CD4-positive, alpha-beta T cell treated with Interleukin-21 for 1 hour (primary cell): ENCODE data around the gene ANKLE2.

ENCODE experiments used
- DNase-seq: peaks from one replicate; pipeline ENCODE4 v3.0.0-alpha.2; 2020

The ANKLE2 gene

DNA sequence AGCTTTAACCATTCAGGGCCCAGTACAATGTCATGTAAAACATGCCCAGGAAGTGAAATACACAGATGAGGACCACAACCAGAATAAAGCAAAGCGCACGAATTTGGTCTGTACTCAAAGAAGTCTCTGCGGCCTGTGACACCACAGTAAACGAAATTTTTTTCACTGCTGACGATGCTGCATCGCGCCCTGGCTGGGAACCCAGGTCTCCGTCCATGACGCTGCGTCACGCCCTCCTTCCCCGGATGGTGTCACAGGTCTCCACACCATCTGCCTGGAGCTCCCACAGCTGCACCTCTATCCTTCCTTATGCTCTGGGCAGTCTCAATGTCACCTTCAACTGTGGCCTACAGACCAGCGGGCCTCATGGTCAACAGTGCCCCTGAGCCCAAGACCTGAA lies 17.8 kb downstream of the ANKLE2 start:
- no peak for DNase-seq

DNA sequence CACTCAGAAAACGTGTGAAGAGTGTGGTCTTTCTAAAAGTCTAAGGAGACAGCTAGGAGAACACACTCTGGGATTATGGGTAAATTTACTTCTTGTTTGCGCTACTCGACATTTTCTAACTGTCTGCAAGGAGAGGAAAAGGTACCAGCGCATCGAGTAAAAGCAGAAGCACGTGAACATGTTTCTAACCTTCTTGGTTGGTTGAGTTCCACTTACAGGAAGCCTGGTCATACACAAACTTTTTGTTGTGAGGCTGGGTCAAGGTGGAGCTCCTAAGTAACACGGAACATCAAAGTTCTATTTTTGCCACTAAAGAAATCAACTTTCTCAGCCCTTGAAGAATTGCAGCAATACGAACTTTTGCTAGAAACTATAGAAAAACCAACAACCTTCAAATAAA lies 20.0 kb downstream of the ANKLE2 start:
- no peak for DNase-seq

DNA sequence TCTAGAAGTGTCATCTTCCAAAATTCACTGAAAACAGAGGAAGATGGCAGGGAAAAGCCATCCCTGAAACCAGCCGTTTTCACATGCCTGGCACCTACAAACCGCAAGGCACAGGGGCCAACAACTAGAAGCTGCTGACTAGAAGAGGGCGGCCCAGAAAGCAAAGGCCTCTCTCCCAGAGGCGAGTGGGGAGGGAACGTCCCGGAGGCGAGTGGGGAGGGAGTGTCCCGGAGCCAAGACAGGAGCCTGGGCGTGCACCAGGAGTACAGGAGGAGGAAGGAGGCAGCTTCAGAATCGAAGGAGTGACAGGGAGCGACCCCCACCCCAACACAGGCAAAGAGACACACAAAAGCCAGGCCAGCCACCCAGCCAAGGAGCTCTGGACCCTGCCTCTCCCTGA lies 21.0 kb downstream of the ANKLE2 start:
- no peak for DNase-seq

DNA sequence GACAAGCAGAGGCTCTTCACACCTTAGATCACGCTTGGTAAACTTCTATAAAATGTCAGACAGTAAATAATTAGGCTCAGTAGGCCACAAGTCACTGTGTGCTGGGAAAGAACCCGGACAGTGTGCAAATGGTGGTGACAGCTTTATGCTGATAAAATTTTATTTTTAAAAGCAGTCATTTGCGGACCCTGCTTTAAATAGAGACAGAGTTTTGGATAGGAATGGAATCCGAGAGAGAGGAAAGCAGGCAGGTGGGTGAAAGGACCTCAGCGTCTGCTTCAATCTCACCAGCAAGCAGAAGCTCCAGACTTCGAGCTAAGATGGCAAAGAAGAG lies 21.4 kb downstream of the ANKLE2 start:
- DNase-seq = no peak

DNA sequence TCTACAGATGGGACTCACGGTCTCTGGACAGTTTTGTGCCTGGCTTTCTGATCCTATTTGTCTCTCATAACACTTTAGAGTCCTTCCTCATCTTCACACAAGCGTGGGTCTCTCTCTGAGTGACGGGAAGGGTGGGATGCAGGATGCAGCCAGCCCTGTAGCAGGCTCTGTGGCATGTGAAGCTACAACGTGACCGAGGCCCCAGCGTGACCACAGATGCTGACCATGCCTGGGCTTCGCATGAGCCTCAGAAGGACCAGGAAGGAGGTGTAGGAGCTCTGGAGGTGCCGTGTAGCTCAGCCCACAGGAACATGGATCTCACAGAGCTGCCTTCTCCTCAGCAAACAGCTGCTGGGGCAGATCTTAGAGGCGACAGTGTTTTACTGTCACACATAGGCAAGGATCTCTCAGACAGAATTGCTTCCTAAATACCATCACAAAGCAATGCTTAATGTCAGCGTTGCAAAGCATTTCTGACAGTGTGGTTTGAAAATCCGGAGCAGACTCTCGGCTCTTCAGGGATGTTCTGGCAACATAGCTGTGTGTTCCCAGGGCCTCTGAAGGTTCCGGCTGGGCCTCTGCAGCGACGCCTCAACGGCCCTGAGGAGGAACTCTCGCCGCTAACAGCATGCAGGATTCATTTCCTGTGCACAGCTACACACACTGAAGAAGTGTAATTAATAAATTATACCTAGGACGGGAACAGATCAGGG lies 21.9 kb downstream of the ANKLE2 start:
- no peak for DNase-seq

DNA sequence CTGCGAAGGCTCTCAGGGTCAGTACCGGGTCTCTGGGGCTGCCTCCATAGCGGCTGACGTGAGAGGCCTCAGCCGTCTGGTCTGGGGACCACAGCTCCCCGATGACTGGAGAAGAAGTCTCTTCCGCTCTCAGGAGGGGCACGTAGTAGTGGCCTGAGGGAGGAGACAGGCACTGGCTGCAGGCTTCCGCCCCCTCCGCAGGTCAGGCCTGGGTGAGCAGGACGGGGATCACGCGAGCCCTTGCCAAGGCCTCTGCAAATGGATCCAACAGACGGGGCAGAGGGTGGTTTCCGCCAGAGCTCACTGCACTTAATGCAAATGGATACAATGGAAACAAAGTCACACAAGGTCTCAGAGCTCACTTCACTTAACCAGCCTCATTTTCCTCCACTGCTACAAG lies 24.7 kb downstream of the ANKLE2 start:
- no peak for DNase-seq

DNA sequence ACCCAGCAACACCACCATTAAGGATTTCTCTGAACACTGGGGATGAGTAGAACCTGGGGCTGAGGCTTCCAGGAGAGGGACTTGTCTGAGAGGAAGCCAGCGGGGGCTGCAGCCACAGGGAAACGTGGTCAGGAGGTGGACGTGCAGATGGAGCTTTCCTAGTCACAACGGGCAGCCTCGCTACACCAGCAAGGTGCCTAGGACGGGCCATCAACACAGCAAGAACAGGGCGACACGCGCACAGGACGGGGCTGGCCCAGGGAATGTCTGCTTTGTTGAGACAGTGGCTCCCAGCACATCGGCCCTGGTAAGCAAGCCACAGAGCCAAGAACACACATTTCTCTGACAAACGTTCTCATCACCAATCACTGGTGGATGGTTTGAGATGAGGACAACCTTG lies 25.3 kb downstream of the ANKLE2 start:
- DNase-seq = no peak

DNA sequence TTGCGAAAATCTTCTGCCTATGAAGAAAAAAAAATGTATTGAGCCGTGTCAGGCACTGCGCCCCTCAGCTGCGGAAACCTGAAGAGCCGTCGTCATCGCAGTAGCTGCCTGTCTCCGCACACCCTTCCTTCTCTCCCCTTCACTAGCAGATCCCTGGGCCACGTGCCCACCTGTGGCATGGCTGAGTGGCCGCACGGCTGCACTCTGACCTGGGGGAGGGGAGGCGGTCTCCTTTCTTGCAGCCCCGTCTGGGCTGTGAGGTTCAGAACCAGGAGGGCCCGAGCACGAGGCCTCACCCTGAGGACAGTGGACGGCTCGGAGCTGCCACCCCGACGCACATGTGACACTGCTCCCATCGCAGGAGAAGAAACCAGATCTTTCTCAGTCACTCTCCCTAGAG lies 26.1 kb downstream of the ANKLE2 start:
- no peak for DNase-seq

DNA sequence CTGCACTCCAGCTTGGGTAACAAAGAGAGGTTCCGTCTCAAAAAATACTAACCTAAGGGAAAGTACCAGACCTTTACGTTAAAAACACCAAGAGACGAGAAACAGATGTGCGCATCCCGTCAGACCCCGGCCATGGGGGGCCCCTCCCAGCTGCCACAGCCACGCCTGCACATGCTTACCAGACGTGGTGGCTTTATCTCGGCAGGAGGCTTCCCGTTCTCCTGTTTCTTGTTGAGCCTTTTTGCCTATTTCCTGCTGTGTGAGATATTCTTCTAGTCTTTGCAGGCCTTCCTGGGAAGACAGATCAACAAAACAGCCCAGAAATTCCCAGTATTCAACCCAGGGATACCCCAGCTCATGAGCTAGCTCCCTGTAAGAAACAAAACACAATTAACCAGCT lies 27.4 kb downstream of the ANKLE2 start:
- no peak for DNase-seq

DNA sequence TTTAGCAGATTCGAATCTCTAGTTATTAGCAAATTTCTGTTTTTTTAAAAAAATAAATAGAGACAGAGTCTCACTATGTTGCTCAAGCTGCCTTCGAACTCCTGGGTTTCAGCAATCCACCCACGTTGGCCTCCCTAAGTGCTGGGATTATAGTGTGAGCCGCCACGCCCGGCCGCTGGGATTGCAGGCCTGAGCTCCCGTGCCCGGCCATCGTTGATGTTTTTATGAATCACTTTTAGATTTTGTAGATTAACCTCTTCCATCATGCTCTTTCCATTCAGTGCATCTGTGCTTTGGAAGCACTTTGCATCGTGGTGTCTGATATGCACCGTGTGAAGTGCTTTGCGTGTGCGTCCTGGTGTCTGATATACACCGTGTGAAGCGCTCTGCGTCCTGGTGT lies 30.1 kb downstream of the ANKLE2 start:
- DNase-seq = no peak

DNA sequence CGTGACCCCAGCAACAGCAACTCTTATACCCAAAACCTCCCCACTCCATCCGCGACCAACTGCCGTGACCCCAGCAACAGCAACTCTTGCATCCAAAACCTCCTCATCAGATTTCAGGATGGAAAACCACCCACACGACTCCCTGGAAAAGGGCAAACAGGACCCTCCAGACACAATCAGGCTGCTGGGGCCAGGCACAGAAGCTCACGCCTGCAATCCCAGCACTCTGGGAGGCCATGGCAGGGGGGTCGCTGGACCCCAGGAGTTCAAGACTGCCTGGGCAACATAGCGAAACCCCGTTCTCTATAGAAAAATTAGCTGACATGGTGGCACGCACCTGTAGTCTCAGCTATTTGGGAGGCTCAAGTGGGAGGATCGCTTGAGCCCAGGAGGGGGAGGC lies 31.3 kb downstream of the ANKLE2 start:
- DNase-seq = no peak

DNA sequence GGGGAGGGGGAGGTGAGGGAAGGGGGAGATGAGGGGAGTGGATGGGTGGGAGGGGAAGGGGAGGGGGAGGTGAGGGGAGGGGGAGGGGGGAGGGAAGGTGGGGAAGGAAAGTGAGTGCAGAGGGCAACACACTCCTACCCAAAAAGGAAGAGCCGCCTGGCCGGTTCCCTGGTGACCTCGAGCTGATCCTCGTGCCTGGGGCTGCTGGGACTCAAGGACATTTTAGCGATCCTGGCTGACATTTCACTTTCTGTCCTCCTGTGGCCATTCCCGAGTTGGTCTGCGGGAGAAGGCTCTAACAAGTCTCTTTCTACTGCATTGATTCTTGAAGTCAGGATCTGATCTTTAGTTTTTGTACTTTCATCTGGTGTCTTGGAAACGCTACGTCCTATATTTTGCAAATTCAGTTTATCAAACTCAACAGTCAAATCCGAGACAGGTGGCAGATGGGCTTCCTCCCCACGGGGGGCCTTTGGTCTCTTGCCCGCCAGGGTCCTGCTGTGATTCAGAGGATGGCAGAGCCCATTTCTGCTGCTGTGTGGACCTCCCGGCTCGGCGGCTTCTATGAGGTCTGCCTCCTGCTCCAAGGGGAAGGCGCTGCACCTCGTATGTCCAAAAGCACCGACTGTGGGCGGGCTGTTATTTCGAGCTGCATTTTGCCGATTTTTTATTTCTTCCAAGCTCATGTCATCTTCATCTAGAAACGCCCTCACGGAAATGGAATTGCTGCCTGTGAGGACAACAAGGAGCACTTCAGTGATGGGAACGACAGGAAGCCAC lies 31.9 kb downstream of the ANKLE2 start:
- no peak for DNase-seq

DNA sequence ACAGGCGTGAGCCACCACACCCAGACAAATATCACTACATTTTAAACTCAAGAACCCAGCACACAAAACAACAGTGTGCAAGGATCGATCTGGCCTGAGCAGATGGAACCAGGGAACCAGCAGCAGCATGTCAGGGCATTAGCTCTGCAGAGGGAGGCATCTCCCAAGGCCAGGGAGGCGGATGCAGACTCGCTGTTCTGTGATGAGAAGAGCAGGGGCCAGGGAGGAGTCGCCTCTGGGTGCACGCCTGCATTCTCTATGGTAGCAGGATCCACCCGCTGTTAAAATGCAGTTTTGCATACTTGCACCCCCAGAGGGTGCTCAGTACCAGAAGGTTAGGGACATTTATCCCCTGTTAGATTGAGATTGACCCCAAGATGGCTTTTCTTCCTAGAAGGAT lies 33.1 kb downstream of the ANKLE2 start:
- no peak for DNase-seq

DNA sequence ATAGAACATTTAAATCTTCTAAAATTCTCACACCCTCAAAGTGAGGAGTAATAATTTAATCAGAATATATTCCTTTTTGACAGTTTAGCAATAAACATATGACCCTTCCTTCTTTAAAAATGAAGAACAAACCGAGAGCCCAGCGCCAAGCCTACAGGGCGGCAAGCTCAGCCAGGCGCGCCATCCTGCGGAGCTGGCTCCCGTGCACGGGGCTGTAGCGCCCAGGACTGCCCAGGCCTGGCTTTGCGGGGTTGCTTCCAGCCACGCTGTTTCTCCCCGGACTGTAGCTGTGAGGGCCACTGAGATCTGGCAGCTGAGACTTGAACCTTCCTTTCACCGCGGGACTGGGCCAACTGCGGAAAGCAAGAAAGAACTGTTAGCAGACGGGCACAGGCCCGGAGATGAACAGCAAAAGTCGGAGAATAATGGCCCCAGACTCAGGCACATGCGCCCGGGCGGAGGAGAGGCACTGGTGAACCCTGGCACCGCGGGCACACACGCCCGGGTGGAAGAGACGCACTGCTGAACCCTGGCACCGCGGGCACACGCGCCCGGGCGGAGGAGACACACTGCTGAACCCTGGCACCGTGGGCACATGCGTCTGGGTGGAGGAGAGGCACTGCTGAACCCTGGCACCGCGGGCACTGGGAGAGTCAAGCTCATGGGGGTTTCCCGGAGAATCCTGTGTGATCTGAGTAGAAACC lies 34.4 kb downstream of the ANKLE2 start:
- DNase-seq = no peak

DNA sequence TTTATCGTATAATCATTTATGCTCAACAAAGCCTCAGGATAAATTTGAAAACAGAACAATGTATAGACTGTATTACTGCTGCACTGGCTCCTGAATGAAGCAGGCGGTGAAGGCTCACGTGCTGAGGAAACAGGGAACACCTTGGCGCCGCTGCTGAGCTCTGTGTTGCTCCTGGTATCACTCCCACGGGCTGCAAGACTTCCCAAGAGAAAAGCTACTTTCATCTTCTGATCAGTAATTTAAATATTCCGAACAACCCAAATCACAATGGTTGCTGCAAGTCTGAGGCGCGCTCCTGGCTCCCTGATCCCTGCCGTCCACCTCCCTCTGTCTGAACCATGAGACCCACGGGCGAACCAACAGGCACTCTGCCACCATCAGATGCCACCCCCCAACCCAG lies 35.2 kb downstream of the ANKLE2 start:
- no peak for DNase-seq

DNA sequence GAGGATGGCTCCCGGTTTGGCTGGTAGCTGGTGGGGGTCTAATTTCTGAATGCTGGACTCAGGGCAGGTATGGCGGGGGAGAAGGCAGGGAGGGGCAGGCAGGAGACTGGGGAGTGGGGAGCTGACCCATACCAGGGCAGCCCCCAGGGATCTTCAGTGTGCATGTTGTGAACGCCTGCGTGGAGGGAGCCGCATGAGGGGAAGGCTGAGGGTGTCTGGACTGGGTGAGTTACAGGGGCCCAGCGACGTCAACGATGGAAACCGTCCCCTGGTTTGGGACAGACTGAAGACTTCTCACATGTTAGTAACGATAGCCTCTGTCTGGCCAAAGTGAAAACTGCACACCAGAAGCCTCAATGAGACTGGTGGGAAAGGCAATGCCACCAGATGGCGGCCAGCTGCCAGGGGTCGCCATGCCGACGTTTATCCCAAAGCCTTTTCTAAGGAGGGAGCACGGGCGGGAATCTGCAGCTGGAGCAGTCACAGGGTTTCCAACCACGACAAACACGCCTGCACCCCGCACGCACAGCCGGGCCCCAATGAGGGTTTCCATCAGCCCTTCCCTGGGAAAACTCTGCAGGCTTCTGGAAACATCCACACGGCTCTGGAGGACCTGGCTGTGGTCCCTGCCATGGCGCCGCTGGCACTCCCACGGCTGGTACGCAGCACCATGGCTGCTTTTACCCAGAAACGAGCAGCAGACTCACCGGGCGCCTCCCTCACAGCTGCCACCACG lies 37.0 kb downstream of the ANKLE2 start:
- no peak for DNase-seq

DNA sequence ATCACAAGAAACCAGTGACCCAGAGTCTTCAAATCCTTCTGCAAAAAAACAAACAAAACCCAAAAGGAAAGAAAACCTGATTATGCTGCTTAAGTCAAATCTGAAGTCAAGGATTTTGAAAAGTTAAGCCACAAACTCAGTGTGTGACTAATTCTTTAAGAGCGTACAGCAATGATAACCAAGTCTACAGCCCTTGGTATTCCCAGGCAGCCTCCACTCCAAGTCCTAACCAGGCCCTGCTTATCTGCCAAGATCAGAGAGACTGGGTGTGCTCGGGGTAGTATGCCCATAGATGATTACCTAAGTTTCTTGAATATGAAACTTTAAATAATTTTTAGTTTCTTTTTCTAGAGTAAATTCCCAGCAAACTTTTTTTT lies 37.9 kb downstream of the ANKLE2 start:
- DNase-seq = no peak

DNA sequence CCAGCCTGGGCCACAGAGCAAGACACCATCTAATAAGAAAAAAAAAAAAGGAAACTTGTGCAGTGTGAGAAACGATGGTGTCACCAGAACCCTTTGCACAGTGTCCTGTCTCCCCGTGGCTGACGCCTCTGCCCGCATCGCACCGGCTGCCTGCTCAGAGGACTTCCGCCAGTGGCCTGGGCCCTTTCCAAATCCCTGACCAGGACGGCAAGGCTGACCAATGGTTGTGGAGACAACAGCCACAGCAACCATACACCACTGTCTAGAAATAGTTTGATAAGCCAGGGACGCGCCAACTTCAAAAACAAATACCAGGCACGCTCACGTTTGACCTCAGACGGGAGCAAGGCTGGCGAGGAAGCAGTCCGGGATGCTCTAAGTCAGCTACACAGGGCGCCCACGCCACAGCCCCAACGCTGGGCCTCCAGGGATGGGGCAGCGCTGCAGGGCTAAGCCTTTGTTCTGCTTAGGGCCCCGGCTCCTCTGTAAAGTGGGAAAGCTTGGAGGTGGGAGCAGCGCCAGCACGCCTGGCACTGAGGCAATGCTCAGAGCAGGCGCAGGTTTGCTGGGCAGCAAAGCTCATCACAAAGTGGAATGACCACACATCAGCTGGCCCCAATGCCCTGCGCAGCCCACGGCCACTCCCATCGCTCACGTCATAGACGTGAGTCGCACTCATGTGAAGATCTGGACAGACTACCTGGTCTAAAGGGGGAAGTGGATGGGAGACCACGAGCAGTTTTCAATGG lies 38.4 kb downstream of the ANKLE2 start:
- DNase-seq = no peak

DNA sequence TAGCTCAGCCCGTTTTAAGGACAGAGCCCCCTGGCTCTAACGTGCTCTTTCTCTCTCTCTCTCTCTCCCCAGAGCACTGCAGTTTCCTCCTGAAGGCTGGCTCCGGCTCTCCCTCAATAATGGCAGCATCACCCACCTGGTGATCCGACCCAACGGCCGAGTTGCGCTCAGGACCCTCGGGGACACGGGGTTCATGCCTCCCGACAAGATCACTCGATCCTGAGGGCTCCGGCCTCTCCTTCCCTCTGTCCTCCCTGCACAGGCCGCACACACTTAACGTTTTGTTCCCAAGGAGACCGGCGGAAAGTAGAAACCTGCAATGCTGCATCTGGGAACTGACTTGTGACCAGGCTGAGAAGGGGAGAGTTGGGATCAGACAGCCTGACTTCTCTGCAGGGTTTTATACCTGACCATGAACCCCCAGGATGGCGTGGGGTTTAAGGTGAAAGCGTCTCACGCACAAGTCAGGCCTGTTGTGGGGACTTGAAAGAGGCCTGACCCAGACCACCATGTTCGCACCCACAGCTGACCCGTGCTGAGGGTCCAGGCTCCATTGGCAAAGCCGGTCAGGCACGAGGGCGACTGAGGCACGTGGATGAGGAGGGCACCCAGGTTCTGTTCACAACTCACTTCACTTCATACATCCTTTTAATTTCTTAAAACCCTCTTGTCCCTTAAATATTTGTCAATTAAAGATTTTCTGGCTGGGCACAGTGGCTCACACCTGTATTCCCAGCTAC lies 40.9 kb downstream of the ANKLE2 start:
- no peak for DNase-seq

DNA sequence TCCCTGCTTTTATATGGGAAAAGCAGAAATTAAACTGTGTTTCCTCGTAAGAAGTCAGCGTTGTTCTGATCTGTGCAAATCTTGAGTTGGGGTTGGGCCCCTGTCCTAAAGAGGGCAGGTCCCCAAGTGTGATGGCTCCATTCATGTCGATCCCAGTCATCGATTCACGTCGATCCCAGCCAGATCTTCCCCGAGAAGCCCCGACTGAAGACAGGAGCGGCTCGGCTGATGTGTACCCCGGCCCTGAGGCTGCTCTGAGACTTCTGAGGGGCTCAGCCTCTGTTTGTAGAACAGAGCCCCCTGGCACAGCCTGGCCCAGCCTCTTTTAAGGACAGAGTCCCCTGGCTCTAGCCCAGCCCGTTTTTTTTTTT lies 41.7 kb downstream of the ANKLE2 start:
- no peak for DNase-seq

DNA sequence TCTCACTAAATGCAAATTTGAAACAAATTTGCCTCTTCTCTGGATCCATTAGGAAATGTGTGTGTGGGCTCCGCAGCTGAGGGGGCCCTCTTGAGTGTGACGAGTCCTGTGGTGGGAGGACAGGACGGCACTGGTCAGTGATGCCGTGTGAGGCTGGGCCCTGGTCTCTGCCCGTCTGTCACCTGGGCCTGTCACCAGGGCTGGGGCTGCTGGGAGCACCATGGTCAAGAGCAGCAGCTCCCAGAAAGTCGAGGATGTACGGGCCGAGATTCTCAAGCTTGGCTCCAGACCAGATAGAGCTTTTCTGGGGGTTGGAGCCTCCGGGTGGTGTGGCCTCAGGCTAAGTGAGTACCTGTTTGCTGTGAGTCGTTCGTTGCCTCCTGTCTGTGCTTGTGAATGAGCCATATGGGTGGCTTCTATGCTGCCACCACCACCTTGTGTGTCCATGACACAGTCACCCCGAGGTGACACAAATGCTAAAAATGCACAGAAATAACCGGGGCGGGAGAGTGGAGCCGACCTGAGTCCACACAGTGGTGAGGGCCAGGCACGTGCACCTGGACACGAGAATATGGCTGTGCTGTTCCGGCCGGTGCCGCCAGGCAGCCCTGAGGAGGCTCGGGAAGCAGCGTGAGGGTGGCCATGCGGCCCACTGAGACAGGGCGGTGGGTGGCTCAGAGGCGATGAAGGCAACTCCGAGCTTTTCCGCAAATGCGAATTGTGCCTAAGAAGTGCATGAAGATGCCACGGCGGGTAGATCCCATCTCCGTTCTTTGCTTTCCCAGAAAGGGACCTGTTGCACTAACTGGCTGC lies 42.3 kb downstream of the ANKLE2 start:
- no peak for DNase-seq
